OCI-M1 (cell line): Measurements from ENCODE around the gene LYL1.

ENCODE experiments used
- DNase-seq: peaks from one replicate; lab custom pipeline; 2025; lab: John Stamatoyannopoulos, UW

Gene LYL1

GRCh38 chr19:13129384-13129783 lies 26.7 kb upstream of the LYL1 start:
- no peak for DNase-seq

GRCh38 chr19:13128583-13128982 lies 25.9 kb upstream of the LYL1 start:
- no peak for DNase-seq

GRCh38 chr19:13127811-13128575 lies 25.3 kb upstream of the LYL1 start:
- no peak for DNase-seq

- no peak for DNase-seq
Measured at GRCh38 chr19:13127051-13127450, 24.4 kb upstream of the LYL1 start.

- no peak for DNase-seq
Measured at GRCh38 chr19:13122980-13123957, 20.6 kb upstream of the LYL1 start.

GRCh38 chr19:13122275-13122878 lies 19.7 kb upstream of the LYL1 start:
- DNase-seq, result no peak

- DNase-seq, result no peak
Measured at GRCh38 chr19:13121551-13122274, 19.1 kb upstream of the LYL1 start.

- no peak for DNase-seq
Measured at GRCh38 chr19:13120817-13121216, 18.2 kb upstream of the LYL1 start.

GRCh38 chr19:13120031-13120430 lies 17.4 kb upstream of the LYL1 start:
- DNase-seq, result no peak

GRCh38 chr19:13119627-13120026 lies 17.0 kb upstream of the LYL1 start:
- DNase-seq, result no peak

GRCh38 chr19:13118424-13119193 lies 16.0 kb upstream of the LYL1 start:
- DNase-seq, result peak; percentile 68

- peak; percentile 93 for DNase-seq
Measured at GRCh38 chr19:13117772-13118423, 15.2 kb upstream of the LYL1 start, which contains the start of gene NACC1. Gene NACC1, plus strand, starts transcription at chr19:13118264. Its CDS starts 16,944 bp downstream, at chr19:13135208.

- DNase-seq, result no peak
Measured at GRCh38 chr19:13117176-13117771, 14.6 kb upstream of the LYL1 start.

GRCh38 chr19:13116282-13117175 lies 13.9 kb upstream of the LYL1 start, which contains the start of gene TRMT1:
Gene TRMT1, minus strand, starts transcription at chr19:13116740. Its CDS starts 341 bp downstream, at chr19:13116399.
- peak; percentile 93 for DNase-seq

GRCh38 chr19:13115936-13116281 lies 13.3 kb upstream of the LYL1 start:
- no peak for DNase-seq

GRCh38 chr19:13112555-13112954 lies 9.9 kb upstream of the LYL1 start:
- DNase-seq, result no peak

GRCh38 chr19:13110099-13110610 lies 7.5 kb upstream of the LYL1 start:
- no peak for DNase-seq

GRCh38 chr19:13109361-13110098 lies 6.9 kb upstream of the LYL1 start:
- no peak for DNase-seq
